DND-41 (cell line): Measurements from ENCODE around the gene CERKL.

ENCODE experiments used
- CTCF ChIP-seq: IDR thresholded peaks from 2 replicates; pipeline ENCODE4 v1.5.1; 2012; ENCODE audit warnings: borderline replicate concordance, low read length, moderate library complexity, mild to moderate bottlenecking; ENCODE audit not compliant: poor library complexity, severe bottlenecking; ENCODE audit errors: extremely low read depth
- EZH2 ChIP-seq: IDR thresholded peaks from 3 replicates; pipeline ENCODE4 v1.6.1; 2012; ENCODE audit warnings: borderline replicate concordance, low read depth, mild to moderate bottlenecking, moderate library complexity, low read length, inconsistent platforms; ENCODE audit not compliant: severe bottlenecking

GRCh38 chr2:181499231-181499630, 157.7 kb downstream of the CERKL start:
- TF ChIP-seq CTCF (no peak), EZH2 (no peak)
